RWPE1 (cell line): ENCODE results near the gene KRTAP2-1.
"Not testable (repeated sequence)": the region's sequence is repeated elsewhere in the genome, so short reads cannot be mapped to it uniquely, and the experiment has no call there.

Experiments
- CTCF ChIA-PET: fragments of 350-600 bp; sonication (Branson Sonifier 250); formaldehyde crosslinking; extraction: SDS; loops from one replicate; lab custom pipeline; 2021; lab: Yijun Ruan, JAX
- POLR2A ChIA-PET: fragments of 400-600 bp; formaldehyde crosslinking; extraction: SDS; loops from one replicate; lab custom pipeline; 2020; ENCODE audit warnings: antibody characterized with exemption; ENCODE audit not compliant: low non-redundant PET; lab: Yijun Ruan, JAX
- DNase-seq: peaks from one replicate; pipeline ENCODE4 v3.0.0; 2012; ENCODE audit warnings: low spot score
- H3K27ac ChIP-seq: fragments of 450-650 bp; 2 replicates; pipeline ENCODE4 v1.5.1; 2017
- CTCF ChIP-seq: fragments of 450-650 bp; conservative IDR thresholded peaks from 2 replicates; pipeline ENCODE4 v1.5.1; 2017; ENCODE audit warnings: low read depth, mild to moderate bottlenecking

Gene KRTAP2-1

GRCh38 chr17:41071606-41072360 lies 24.7 kb upstream of the KRTAP2-1 start:
- TF ChIP-seq CTCF = no peak
- POLR2A ChIA-PET = no interaction called here
- no peak overlapping the region for H3K27ac ChIP-seq
- no peak for DNase-seq
- CTCF ChIA-PET = no interaction called here

- TF ChIP-seq CTCF = no peak
- ChIA-PET CTCF (no interaction called here), POLR2A (no interaction called here)
- no peak overlapping the region for H3K27ac ChIP-seq
- no peak for DNase-seq
These were observed 21.9 kb upstream of the KRTAP2-1 start for GRCh38 chr17:41069031-41069430.

- no peak for TF ChIP-seq CTCF
These were observed 20.2 kb upstream of the KRTAP2-1 start for GRCh38 chr17:41067281-41067680.

GRCh38 chr17:41065829-41066624 lies 18.9 kb upstream of the KRTAP2-1 start, which contains the start of gene KRTAP2-4:
TSS of gene KRTAP2-4 (minus strand) at chr17:41065879. CDS start at chr17:41065845, 34 bp downstream.
- H3K27ac ChIP-seq = no peak within 1 kb of the TSS
- no peak for TF ChIP-seq CTCF
- ChIA-PET CTCF (no interaction called here), POLR2A (no interaction called here)
- peak; percentile 49 for DNase-seq

More at GRCh38 chr17:41067281-41067680, 20.2 kb upstream of the KRTAP2-1 start:
- POLR2A ChIA-PET = no interaction called here
- no peak for DNase-seq
- CTCF ChIA-PET = no interaction called here
- H3K27ac ChIP-seq = no peak overlapping the region

GRCh38 chr17:41065016-41065689 lies 18.0 kb upstream of the KRTAP2-1 start:
- CTCF ChIA-PET, H3K27ac ChIP-seq, DNase-seq, POLR2A ChIA-PET: not testable (repeated sequence)

GRCh38 chr17:41064301-41064700 lies 17.2 kb upstream of the KRTAP2-1 start:
- ChIA-PET CTCF (no interaction called here), POLR2A (no interaction called here)
- DNase-seq = no peak
- H3K27ac ChIP-seq = no peak overlapping the region
- TF ChIP-seq CTCF = no peak
